Vagina (tissue), 2 donors: Measurements from ENCODE around the gene CARD11. TPM values are rescaled to one million over a fixed set of nuclear protein-coding genes. Genes with fewer than 3 reads are reported as not detected.

ENCODE experiments used
- DNase-seq, 2 donors: peaks; one replicate each; pipeline ENCODE4 v3.0.0-alpha.2; 2017; ENCODE audit errors: extremely low spot score in 2 of 2
- H3K27ac ChIP-seq: fragments of 200-600 bp; sonication (generic); one replicate; pipeline ENCODE4 v1.5.1; 2019
- H3K27me3 ChIP-seq: fragments of 200-600 bp; sonication (generic); one replicate; pipeline ENCODE4 v1.5.1; 2019
- H3K36me3 ChIP-seq, 2 donors: fragments of 200-600 bp; sonication (generic); one replicate each; pipeline ENCODE4 v1.5.1; 2017 to 2019
- H3K4me1 ChIP-seq: fragments of 200-600 bp; sonication (generic); one replicate; pipeline ENCODE4 v1.5.1; 2019
- H3K4me3 ChIP-seq, 2 donors: fragments of 200-600 bp; sonication (generic); 1 replicate in 1 of 2; 2 replicates in 1 of 2; pipeline ENCODE4 v1.5.1; 2016 to 2019
- H3K9me3 ChIP-seq: fragments of 200-600 bp; sonication (generic); one replicate; pipeline ENCODE4 v1.5.1; 2019
- POLR2A ChIP-seq, 2 donors: fragments of 450-650 bp; IDR thresholded peaks; one replicate each; pipeline ENCODE4 v1.6.1; 2017; ENCODE audit warnings: antibody characterized with exemption in 2 of 2, mild to moderate bottlenecking in 2 of 2, moderate library complexity in 2 of 2
- POLR2AphosphoS5 ChIP-seq, 2 donors: sonication (generic); formaldehyde crosslinking; IDR thresholded peaks; one replicate each; pipeline ENCODE4 v1.9.0; 2017; ENCODE audit warnings: antibody characterized with exemption in 2 of 2, mild to moderate bottlenecking in 2 of 2, low read depth in 1 of 2; ENCODE audit not compliant: insufficient read depth in 1 of 2
- intact Hi-C: fragments of 100-400 bp; cut with DNase I; formaldehyde crosslinking; loops from one replicate; pipeline ENCODE4 v1.15.1; 2023
- total RNA-seq: library from RNA; depleted of rRNA; stranded (reverse); fragments of >200 nt; gene quantifications from one replicate; pipeline ENCODE4 v1.2.3, GENCODE V29; 2016
- TF ChIP-seq, protein P1 (sequence below), 3 experiments: fragments of 450-650 bp in 2 of 3; fragments of 200-600 bp in 1 of 3; sonication (generic) in 1 of 3; IDR thresholded peaks; one replicate each; pipeline ENCODE4 v1.5.1; 2017 to 2019; ENCODE audit warnings: antibody characterized with exemption in 3 of 3, mild to moderate bottlenecking in 2 of 3, moderate library complexity in 2 of 3

The CARD11 gene
- total RNA-seq, 1 donor from 2014 or later = 2.9 TPM

- Histone ChIP-seq H3K4me3 (no peak overlapping the region), H3K9me3 (no peaks in the 10 kb centered on the region), H3K36me3 (no peaks in the 10 kb centered on the region), H3K27ac (no peak overlapping the region), H3K27me3 (no peaks in the 10 kb centered on the region), H3K4me1 (no peaks in the 10 kb centered on the region)
- no peak for DNase-seq
- intact Hi-C loops = no loop called here
- TF ChIP-seq, protein P1, sequence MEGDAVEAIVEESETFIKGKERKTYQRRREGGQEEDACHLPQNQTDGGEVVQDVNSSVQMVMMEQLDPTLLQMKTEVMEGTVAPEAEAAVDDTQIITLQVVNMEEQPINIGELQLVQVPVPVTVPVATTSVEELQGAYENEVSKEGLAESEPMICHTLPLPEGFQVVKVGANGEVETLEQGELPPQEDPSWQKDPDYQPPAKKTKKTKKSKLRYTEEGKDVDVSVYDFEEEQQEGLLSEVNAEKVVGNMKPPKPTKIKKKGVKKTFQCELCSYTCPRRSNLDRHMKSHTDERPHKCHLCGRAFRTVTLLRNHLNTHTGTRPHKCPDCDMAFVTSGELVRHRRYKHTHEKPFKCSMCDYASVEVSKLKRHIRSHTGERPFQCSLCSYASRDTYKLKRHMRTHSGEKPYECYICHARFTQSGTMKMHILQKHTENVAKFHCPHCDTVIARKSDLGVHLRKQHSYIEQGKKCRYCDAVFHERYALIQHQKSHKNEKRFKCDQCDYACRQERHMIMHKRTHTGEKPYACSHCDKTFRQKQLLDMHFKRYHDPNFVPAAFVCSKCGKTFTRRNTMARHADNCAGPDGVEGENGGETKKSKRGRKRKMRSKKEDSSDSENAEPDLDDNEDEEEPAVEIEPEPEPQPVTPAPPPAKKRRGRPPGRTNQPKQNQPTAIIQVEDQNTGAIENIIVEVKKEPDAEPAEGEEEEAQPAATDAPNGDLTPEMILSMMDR (IDR thresholded peaks at IDR 0.05) = no peak
- TF ChIP-seq POLR2AphosphoS5 (IDR thresholded peaks at IDR 0.05; ENCODE audit: insufficient read depth in 1 of 2, low read depth in 1 of 2) (no peak), POLR2A (IDR thresholded peaks at IDR 0.05) (no peak)
Observed at GRCh38 chr7:2912684-2913439, 130.8 kb downstream of the CARD11 start.

GRCh38 chr7:2911466-2911865 lies 132.2 kb downstream of the CARD11 start:
- Histone ChIP-seq H3K36me3 (no peaks in the 10 kb centered on the region), H3K4me1 (no peaks in the 10 kb centered on the region), H3K27ac (no peak overlapping the region), H3K9me3 (no peaks in the 10 kb centered on the region), H3K4me3 (no peak overlapping the region), H3K27me3 (no peaks in the 10 kb centered on the region)
- TF ChIP-seq POLR2AphosphoS5 (IDR thresholded peaks at IDR 0.05; ENCODE audit: insufficient read depth in 1 of 2, low read depth in 1 of 2) (no peak), POLR2A (IDR thresholded peaks at IDR 0.05) (no peak)
- TF ChIP-seq, protein P1 (IDR thresholded peaks at IDR 0.05) = no peak
- DNase-seq = no peak
- intact Hi-C loops = no loop called here

GRCh38 chr7:2909471-2910039 lies 134.1 kb downstream of the CARD11 start:
- no peaks in the 10 kb centered on the region for H3K4me1 ChIP-seq
- no peaks in the 10 kb centered on the region for H3K9me3 ChIP-seq
- no peaks in the 10 kb centered on the region for H3K36me3 ChIP-seq
- intact Hi-C loops = no loop called here
- TF ChIP-seq POLR2AphosphoS5 (IDR thresholded peaks at IDR 0.05; ENCODE audit: insufficient read depth in 1 of 2, low read depth in 1 of 2) (no peak), POLR2A (IDR thresholded peaks at IDR 0.05) (no peak)
- TF ChIP-seq, protein P1 (IDR thresholded peaks at IDR 0.05) = no peak
- no peak overlapping the region for H3K27ac ChIP-seq
- no peak for DNase-seq
- H3K4me3 ChIP-seq = no peak overlapping the region
- H3K27me3 ChIP-seq = no peaks in the 10 kb centered on the region

GRCh38 chr7:2909043-2909442 lies 134.6 kb downstream of the CARD11 start:
- DNase-seq = no peak
- H3K4me1 ChIP-seq = no peaks in the 10 kb centered on the region
- H3K27me3 ChIP-seq = no peaks in the 10 kb centered on the region
- TF ChIP-seq, protein P1 (IDR thresholded peaks at IDR 0.05) = no peak
- TF ChIP-seq POLR2A (IDR thresholded peaks at IDR 0.05) (no peak), POLR2AphosphoS5 (IDR thresholded peaks at IDR 0.05; ENCODE audit: insufficient read depth in 1 of 2, low read depth in 1 of 2) (no peak)
- H3K4me3 ChIP-seq = no peak overlapping the region
- H3K36me3 ChIP-seq = no peaks in the 10 kb centered on the region
- no peak overlapping the region for H3K27ac ChIP-seq
- intact Hi-C loops = no loop called here
- H3K9me3 ChIP-seq = no peaks in the 10 kb centered on the region

DNA sequence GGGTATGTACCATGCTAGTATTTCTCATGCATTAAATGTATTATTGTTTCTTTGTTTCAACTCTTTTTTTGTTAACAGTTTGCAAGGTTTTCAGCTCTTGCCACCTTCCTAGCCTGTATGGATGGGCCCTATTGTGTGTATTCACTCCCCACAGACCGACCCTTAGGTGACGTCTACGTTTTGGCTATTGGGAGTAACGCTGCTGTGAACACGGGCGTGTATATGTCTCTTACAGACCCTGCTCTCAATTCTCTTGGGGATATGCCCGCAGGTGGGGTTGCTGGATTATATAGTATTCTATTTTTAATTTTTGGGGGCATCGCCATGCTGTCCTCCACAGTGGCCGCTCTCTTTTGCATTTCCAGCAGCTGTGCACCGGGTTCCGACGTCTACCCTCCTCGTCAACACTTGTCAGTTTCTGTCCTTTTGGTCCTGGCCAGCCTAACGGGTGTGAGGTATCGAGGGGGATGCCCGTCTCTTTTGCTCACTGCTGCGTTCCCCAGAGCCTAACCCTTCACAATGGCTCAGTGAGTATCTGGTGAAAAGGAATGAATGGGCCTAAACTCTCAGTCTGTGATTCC lies 135.5 kb downstream of the CARD11 start:
- Histone ChIP-seq H3K36me3 (no peaks in the 10 kb centered on the region), H3K27me3 (no peaks in the 10 kb centered on the region), H3K9me3 (no peaks in the 10 kb centered on the region), H3K27ac (no peak overlapping the region), H3K4me3 (no peak overlapping the region), H3K4me1 (no peaks in the 10 kb centered on the region)
- intact Hi-C loops = no loop called here
- DNase-seq = no peak
- TF ChIP-seq POLR2A (IDR thresholded peaks at IDR 0.05) (no peak), POLR2AphosphoS5 (IDR thresholded peaks at IDR 0.05; ENCODE audit: insufficient read depth in 1 of 2, low read depth in 1 of 2) (no peak)
- TF ChIP-seq, protein P1 (IDR thresholded peaks at IDR 0.05) = no peak
